HCT116 (cell line): Measurements from ENCODE around the gene TRMT1. TPM values are rescaled to one million over a fixed set of nuclear protein-coding genes. Genes with fewer than 3 reads are reported as not detected.

Experiments
- ATAC-seq: fragments of 200-7000 bp; cut with Tn5 transposase; 2 replicates; pipeline ENCODE4 v1.9.1; 2020; ENCODE audit warnings: mild to moderate bottlenecking, moderate library complexity
- BruUV-seq: library from RNA; stranded (reverse); fragments of 400-500 nt; replicated peaks from 2 replicates; lab custom pipeline; 2021; lab: Mats Ljungman, UMichigan
- CTCF ChIA-PET: fragments of 300-600 bp; sonication (Branson Sonifier 250); formaldehyde crosslinking; loops from one replicate; lab custom pipeline; 2021; ENCODE audit warnings: antibody characterized with exemption; lab: Charles Lee
- POLR2A ChIA-PET: fragments of 300-600, 350-600 bp; sonication (Branson Sonifier 250); formaldehyde crosslinking; loops from one replicate; lab custom pipeline; 2021; ENCODE audit warnings: antibody characterized with exemption; lab: Charles Lee
- RAD21 ChIA-PET, 2 experiments: fragments of 300-600 bp; sonication (Branson Sonifier 250); formaldehyde crosslinking; loops; one replicate each; lab custom pipeline; 2023; ENCODE audit warnings: low total read pairs in 2 of 2; ENCODE audit not compliant: uncharacterized antibody in 2 of 2, unreplicated experiment in 2 of 2, low non-redundant PET in 1 of 2; lab: Charles Lee
- DNase-seq: peaks from one replicate; pipeline ENCODE4 v3.0.0-alpha.2; 2010; ENCODE audit warnings: low read depth, low spot score
- H2AFZ ChIP-seq: fragments of 200-600 bp; shearing (Covaris generic), sonication (generic); 2 replicates; pipeline ENCODE4 v1.6.1; 2017; ENCODE audit warnings: low read depth, mixed run types, mixed read lengths, antibody characterized with exemption, low read length; ENCODE audit not compliant: poor library complexity, severe bottlenecking
- H3K27ac ChIP-seq: 2 replicates; pipeline ENCODE4 v1.5.1; 2012; ENCODE audit warnings: low read depth, low read length
- H3K27me3 ChIP-seq: fragments of 200-600 bp; sonication (generic); 2 replicates; pipeline ENCODE4 v1.6.1; 2016; ENCODE audit warnings: mixed run types, low read length, mixed read lengths; ENCODE audit not compliant: insufficient read depth
- H3K36me3 ChIP-seq, 2 experiments: fragments of 200-500 bp in 1 of 2; fragments of 200-600 bp in 1 of 2; sonication (Bioruptor generic) in 1 of 2; sonication (generic) in 1 of 2; 2 replicates each; pipeline versions ENCODE4 v1.5.1 to v1.6.1; 2014 to 2016; ENCODE audit warnings: low read length in 2 of 2, inconsistent platforms in 1 of 2, mixed read lengths in 1 of 2, mixed run types in 1 of 2; ENCODE audit not compliant: insufficient read depth in 2 of 2, control insufficient read depth in 1 of 2
- H3K4me1 ChIP-seq, 2 experiments: fragments of 200-600 bp in 1 of 2; sonication (generic) in 1 of 2; 2 replicates each; pipeline versions ENCODE4 v1.5.1 to v1.6.1; 2012 to 2017; ENCODE audit warnings: low read length in 2 of 2, inconsistent platforms in 1 of 2, mild to moderate bottlenecking in 1 of 2, mixed read lengths in 1 of 2, mixed run types in 1 of 2, moderate library complexity in 1 of 2; ENCODE audit not compliant: insufficient read depth in 2 of 2, control insufficient read depth in 1 of 2
- H3K4me2 ChIP-seq: fragments of 200-600 bp; sonication (generic); 2 replicates; pipeline ENCODE4 v1.6.1; 2017; ENCODE audit warnings: mixed run types, low read length, mixed read lengths
- H3K4me3 ChIP-seq, 2 experiments: fragments of 200-600 bp in 1 of 2; sonication (generic) in 1 of 2; replicated peaks in 1 of 2; 2 replicates each; pipeline ENCODE4 v1.5.1; 2011 to 2016; ENCODE audit warnings: low read length in 2 of 2, control low read depth in 1 of 2, low read depth in 1 of 2, mild to moderate bottlenecking in 1 of 2, mixed read lengths in 1 of 2, mixed run types in 1 of 2
- H3K79me2 ChIP-seq: fragments of 200-600 bp; sonication (generic); 2 replicates; pipeline ENCODE4 v1.6.1; 2017; ENCODE audit warnings: mild to moderate bottlenecking, mixed run types, low read length, moderate library complexity, mixed read lengths; ENCODE audit not compliant: insufficient read depth
- H3K9ac ChIP-seq: fragments of 200-600 bp; sonication (generic); 2 replicates; pipeline ENCODE4 v1.6.1; 2016; ENCODE audit warnings: low read length, mixed read lengths
- H3K9me2 ChIP-seq: fragments of 200-600 bp; sonication (generic), shearing (Covaris generic); 2 replicates; pipeline ENCODE4 v1.6.1; 2017; ENCODE audit warnings: mixed run types, mild to moderate bottlenecking, moderate library complexity; ENCODE audit not compliant: insufficient read depth
- H3K9me3 ChIP-seq, 2 experiments: fragments of 200-500 bp in 1 of 2; fragments of 200-600 bp in 1 of 2; sonication (Bioruptor generic) in 1 of 2; sonication (generic) in 1 of 2; 2 replicates each; pipeline ENCODE4 v1.6.1; 2014 to 2017; ENCODE audit warnings: low read length in 2 of 2, mixed read lengths in 2 of 2, inconsistent platforms in 1 of 2, low read depth in 1 of 2, mild to moderate bottlenecking in 1 of 2, mixed run types in 1 of 2, moderate library complexity in 1 of 2; ENCODE audit not compliant: control insufficient read depth in 1 of 2, insufficient read depth in 1 of 2
- H4K20me1 ChIP-seq: fragments of 200-600 bp; sonication (generic), shearing (Covaris generic); 2 replicates; pipeline ENCODE4 v1.6.1; 2017; ENCODE audit warnings: mixed run types, mild to moderate bottlenecking, moderate library complexity; ENCODE audit not compliant: insufficient read depth
- CEBPB ChIP-seq: IDR thresholded peaks from 2 replicates; pipeline ENCODE4 v1.6.1; 2012; ENCODE audit warnings: low read depth
- POLR2A ChIP-seq: IDR thresholded peaks from 2 replicates; pipeline ENCODE4 v1.7.0; 2011; ENCODE audit warnings: borderline replicate concordance; ENCODE audit not compliant: insufficient read depth, insufficient read length; ENCODE audit errors: extremely low read depth
- POLR2AphosphoS5 ChIP-seq: IDR thresholded peaks from 2 replicates; pipeline ENCODE4 v1.6.1; 2011; ENCODE audit warnings: mild to moderate bottlenecking, low read depth, low read length, moderate library complexity
- SRF ChIP-seq: IDR thresholded peaks from 2 replicates; pipeline ENCODE4 v1.6.1; 2012; ENCODE audit warnings: low read depth
- TCF7L2 ChIP-seq: IDR thresholded peaks from 2 replicates; pipeline ENCODE4 v1.7.0; 2011; ENCODE audit warnings: borderline replicate concordance, inconsistent platforms; ENCODE audit not compliant: insufficient read depth, insufficient read length; ENCODE audit errors: extremely low read depth
- YY1 ChIP-seq: IDR thresholded peaks from 2 replicates; pipeline ENCODE4 v1.6.1; 2011; ENCODE audit warnings: low read length, low read depth, moderate library complexity, mild to moderate bottlenecking; ENCODE audit not compliant: insufficient replicate concordance; ENCODE audit errors: extremely low read depth
- ZFX ChIP-seq: fragments of 450-650 bp; IDR thresholded peaks from 2 replicates; pipeline ENCODE4 v1.6.1; 2017
- intact Hi-C: fragments of 100-400 bp; cut with micrococcal nuclease; formaldehyde crosslinking; loops from 2 replicates; pipeline ENCODE4 v1.10.0; 2022
- total RNA-seq: library from RNA; stranded (reverse); gene quantifications from one replicate; pipeline ENCODE4 v1.2.1, GENCODE V29; 2021; ENCODE audit not compliant: unreplicated experiment
- TF ChIP-seq, protein P1 (sequence below): IDR thresholded peaks from 2 replicates; pipeline ENCODE4 v1.6.1; 2012; ENCODE audit warnings: low read depth

Gene TRMT1
- total RNA-seq, 1 experiment from 2014 or later, result 84.4 TPM

DNA sequence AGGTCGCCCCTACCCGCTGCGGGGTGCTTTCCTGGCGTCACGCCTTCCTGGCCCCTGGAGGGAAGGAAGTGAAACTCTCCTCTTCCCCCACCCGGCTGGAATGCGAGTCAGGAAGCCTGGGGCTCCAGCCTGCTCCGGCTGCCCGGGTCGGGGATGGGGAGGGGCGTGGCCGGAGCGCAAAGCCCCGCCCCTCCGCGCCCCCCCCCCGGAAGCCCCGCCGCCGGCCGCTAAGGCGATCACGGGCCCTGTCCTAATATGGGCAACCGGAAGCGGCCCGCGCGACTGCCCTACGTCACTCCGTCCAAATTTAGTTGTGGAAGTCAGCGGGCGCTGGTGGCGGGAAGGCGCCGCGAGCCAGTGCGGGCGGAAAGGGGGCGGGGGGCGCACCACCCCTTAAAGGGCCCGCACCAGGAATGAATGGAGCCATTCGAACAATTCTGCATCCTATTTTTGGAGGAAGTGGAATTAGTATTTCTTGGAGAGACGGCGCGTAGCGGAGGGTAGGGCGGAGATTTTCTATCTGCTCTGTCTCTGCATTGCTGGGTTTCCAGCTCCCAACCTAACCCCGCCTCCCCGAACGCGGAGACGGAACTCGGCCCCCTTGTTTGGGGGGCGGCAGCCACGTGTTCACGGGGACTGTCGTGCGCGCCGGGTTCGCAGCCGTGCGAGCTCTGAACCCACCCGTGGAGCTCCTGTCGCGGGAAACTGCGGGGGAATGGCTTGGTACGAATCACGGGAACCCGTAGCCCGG lies 35.2 kb upstream of the TRMT1 start:
- H3K4me1 ChIP-seq, result peaks cover 37 to 67% of the 10 kb centered on the region in 2 experiments
- intact Hi-C loops, result loop anchor here (2.0 to 5.0 kb wide), 3 partner anchors 35 to 696 kb away; partner anchors contain the start of gene TRMT1
- peak overlapping the region; percentile 100 for H3K9ac ChIP-seq
- CTCF ChIA-PET, result interaction anchor here (0.8 to 0.9 kb wide), 2 partner anchors 11 to 34 kb away, joined by 4 read pairs; partner anchors contain the start of gene NACC1
- no peaks in the 10 kb centered on the region for H3K27me3 ChIP-seq
- no peak overlapping the region for H2AFZ ChIP-seq
- H3K4me3 ChIP-seq, result peak overlapping the region; percentile 84 to 98
- H3K27ac ChIP-seq, result peak overlapping the region; percentile 99
- H4K20me1 ChIP-seq, result peaks cover 12% of the 10 kb centered on the region; the same call in 1 of the 2 replicates
- no TSS peak for BruUV-seq
- H3K4me2 ChIP-seq, result peak overlapping the region; percentile 100
- POLR2A ChIA-PET, result interaction anchor here (0.8 to 2.2 kb wide), 10 partner anchors 9 to 159 kb away, joined by 3 to 36 read pairs (median 6); partner anchors contain the start of gene NACC1
- H3K9me2 ChIP-seq, result no peaks in the 10 kb centered on the region
- ATAC-seq (peak; percentile 58), DNase-seq (peak; percentile 93)
- H3K9me3 ChIP-seq, result no peaks in the 10 kb centered on the region
- H3K79me2 ChIP-seq, result peaks cover 58% of the 10 kb centered on the region
- H3K36me3 ChIP-seq, result peaks cover 0 to 12% of the 10 kb centered on the region in 2 experiments; a peak in 2 of 4 replicates
- RAD21 ChIA-PET, result no interaction called here
- TF ChIP-seq POLR2AphosphoS5, result peak; percentile 94
- TF ChIP-seq, protein P1, sequence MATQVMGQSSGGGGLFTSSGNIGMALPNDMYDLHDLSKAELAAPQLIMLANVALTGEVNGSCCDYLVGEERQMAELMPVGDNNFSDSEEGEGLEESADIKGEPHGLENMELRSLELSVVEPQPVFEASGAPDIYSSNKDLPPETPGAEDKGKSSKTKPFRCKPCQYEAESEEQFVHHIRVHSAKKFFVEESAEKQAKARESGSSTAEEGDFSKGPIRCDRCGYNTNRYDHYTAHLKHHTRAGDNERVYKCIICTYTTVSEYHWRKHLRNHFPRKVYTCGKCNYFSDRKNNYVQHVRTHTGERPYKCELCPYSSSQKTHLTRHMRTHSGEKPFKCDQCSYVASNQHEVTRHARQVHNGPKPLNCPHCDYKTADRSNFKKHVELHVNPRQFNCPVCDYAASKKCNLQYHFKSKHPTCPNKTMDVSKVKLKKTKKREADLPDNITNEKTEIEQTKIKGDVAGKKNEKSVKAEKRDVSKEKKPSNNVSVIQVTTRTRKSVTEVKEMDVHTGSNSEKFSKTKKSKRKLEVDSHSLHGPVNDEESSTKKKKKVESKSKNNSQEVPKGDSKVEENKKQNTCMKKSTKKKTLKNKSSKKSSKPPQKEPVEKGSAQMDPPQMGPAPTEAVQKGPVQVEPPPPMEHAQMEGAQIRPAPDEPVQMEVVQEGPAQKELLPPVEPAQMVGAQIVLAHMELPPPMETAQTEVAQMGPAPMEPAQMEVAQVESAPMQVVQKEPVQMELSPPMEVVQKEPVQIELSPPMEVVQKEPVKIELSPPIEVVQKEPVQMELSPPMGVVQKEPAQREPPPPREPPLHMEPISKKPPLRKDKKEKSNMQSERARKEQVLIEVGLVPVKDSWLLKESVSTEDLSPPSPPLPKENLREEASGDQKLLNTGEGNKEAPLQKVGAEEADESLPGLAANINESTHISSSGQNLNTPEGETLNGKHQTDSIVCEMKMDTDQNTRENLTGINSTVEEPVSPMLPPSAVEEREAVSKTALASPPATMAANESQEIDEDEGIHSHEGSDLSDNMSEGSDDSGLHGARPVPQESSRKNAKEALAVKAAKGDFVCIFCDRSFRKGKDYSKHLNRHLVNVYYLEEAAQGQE, result no peak
- peak; percentile 20 for TF ChIP-seq TCF7L2
- TF ChIP-seq YY1, result peak; percentile 71
- TF ChIP-seq CEBPB, result no peak
- TF ChIP-seq POLR2A, result peak; percentile 89
- no peak for TF ChIP-seq ZFX
- TF ChIP-seq SRF, result no peak
